GM18867 (cell line): ENCODE data around the gene ENOX1.

Experiments used
- ATAC-seq: cut with Tn5 transposase; IDR thresholded peaks from one replicate; pipeline ENCODE4 v1.9.1; 2021; ENCODE audit warnings: mild to moderate bottlenecking, moderate library complexity; ENCODE audit not compliant: unreplicated experiment

Gene ENOX1

DNA sequence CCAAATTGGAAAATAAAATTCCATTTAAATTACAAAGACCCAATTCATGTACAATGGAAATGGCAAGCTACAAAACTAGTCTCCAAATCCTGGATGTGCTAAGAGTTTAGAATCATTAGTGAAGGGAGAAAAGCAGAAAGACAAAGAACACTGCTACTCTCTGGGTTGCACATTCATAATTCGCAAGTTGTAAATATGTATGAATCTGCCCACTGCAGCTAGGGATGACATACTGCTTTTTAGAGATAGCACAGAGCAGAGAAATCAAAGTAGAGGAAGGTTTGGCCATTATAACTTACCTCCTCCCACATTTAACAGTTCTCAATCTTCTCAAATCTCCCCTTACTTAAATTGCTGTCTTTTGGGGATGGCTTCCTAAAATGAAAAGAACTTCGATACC is 231.1 kb downstream of the ENOX1 start:
- no peak for ATAC-seq

DNA sequence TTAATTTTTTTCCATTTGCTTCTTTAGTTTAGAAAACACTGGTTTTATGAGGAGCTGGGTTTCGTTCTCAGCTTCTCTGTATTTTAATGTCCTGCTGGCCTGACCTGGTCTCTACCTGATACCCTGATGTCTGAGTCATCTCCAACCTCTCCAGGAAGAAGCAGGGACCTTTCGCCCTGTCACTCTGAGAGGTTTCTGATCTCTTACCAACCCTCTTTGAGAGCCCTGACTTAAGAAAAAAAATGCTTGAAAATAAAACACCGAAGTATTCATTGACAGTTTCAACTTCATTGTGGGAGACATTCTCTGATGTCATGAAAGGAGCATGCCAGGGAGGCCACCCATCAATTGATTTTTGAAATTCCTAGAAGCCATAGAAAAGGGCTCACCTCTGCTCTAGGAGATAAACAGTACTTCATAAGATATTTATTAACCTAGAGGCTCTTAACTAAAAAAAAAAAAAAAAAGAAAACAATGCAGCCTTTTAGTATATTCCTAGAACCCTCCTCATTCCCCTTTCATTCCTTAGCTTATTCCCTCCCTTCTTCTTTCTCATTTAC is 234.8 kb downstream of the ENOX1 start:
- ATAC-seq: peak; percentile 67

DNA sequence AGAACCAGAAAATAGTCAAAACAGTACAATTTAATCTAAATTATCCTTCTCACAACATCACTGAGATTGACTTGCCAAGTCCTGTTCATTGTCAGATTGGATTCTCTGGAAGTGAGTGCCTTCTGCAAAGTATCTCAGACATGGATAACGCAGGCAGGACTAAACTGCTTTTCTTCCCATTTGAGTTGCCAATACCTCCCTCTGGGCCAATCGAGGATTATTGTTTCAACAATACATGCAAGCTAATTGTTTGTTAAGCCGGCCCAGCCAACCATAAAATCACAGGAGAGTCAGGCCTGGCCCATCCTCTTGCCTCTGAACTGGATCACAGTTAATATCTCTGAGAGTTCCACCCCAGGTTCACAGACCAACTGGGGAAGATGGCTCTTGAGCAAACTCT is 240.0 kb downstream of the ENOX1 start:
- no peak for ATAC-seq

DNA sequence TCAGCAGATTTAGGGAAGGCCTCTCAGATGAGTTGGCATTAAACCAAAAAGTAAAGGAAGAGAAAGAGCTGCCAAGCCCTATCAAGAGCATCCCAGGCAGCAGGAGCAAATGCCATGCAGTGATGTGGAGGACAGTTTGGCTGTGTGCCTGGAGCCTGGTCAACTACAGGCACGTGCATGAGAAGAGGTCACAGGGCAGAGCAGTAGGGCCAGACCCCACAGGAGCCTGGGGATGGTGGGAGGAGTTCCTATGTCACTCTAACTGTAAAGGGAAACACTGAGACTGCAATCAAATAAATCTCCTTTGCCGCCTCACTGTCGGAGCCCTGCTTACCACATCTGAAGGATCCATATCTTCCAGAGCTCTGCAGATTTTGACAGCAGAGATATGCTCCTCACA is 240.5 kb downstream of the ENOX1 start:
- no peak for ATAC-seq

DNA sequence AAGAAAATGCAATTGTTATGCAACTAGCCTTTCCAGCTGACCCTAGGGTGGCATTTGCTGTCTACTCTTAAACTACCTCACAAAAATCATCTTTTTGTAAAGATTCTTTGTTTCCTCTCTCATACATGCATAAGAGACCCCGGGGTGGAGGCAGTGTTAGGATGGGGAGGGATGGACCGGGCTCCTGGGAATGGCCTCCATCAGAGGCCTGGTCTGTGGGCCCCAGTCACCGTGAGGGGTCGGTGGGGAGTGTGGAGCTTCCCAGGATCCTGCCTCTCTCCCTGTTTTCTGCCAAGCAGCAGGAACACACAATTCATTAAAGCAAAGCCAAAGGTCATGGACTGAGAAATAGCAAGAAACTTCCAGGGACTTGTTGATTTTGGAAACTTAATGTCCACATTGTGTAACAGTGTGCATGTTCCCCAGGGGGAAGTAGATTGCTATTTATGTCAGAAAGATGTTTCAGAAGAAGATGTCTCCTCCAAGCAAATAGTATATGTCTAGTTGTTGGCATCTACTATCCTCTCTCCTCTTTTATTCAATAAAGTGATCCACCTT is 241.4 kb downstream of the ENOX1 start:
- ATAC-seq: no peak

DNA sequence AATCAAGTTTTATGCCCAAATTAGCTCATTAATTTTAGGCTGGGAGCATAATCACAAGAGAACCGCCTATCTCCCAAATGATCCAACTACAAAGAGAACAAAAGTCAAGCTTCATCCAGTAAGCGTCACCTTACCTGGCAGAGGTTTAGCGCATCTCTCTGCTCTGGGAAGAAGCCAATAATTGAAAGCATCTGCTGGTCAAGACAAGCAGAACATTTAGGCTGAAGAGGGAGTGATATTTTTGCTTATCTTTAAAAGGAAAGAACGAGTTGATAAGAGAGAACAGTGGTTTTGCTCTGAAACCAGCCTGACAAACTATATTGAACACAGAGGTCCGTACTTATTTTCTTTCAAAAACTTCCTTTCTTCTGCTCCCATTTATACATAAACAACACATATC is 242.1 kb downstream of the ENOX1 start:
- no peak for ATAC-seq

DNA sequence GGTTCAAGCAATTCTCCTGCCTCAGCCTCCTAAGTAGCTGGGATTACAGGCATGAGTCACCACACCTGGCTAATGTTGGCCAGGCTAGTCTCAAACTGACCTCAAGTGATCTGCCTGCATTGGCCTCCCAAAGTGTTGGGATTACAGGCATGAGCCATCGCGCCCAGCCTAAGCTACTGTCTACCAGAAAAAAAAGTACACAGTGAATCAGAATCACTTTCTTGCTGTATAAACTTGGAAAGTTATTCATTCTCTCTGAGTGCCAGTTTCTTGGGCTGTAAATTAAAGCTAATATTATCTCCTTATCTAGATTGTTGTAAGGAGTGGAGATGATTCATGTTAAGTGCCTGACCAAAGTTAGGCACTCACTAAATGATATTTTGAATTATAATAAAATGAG is 242.8 kb downstream of the ENOX1 start:
- ATAC-seq: no peak

DNA sequence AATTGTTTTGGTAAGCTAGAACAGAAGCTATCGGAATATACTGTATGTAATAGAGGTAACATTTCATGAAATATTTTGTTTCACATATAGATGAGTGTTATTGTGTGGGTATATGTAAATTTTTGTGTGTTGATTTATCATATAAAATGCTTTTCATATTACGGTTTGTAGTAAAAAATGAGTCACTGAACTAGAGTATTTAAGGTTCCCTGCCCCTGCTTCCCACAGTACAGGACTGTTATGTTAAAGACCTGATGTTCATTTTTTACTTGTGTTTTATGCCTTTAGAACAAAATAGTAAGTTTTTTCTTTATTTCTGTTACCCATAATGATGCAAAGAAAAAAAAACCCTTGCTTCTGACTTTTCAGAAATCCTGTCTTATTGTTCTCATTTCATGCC is 243.4 kb downstream of the ENOX1 start:
- no peak for ATAC-seq

DNA sequence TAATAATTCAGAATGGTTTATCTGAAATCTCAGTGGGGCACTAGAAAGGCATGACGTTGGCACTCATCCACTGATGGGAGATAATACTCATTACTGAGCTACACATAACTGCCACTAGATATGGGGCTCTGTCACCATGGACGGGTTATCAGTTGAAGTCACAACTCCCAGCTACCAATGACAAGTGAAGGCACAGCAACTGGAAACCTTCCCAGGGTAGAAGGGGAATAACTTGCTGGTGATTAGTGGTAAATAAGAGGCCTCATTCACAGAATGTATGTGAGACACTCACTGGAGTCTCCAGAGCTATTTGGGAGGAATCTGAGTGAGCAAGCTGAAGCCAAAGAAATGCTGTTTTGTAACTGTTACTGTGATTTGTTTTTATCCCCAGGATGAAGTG is 249.6 kb downstream of the ENOX1 start:
- ATAC-seq: no peak

DNA sequence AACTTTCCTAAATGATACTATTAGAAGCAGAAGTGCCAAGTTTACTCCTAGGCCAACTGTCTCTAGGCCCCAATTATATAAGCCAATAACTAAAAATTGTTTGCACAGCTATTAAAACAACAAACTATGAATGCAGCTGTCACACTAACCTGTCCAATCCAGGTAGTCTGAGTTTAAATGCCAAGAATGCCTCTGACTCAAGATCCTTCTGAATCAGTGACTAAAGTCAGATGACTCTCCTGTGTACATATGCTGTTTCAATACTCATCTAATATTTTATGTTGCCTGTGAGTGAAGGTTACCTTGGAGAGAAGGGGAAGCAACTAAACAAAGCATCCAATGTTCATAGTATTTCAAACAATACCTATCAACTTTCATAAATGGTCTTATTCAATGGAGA is 257.0 kb downstream of the ENOX1 start:
- no peak for ATAC-seq

DNA sequence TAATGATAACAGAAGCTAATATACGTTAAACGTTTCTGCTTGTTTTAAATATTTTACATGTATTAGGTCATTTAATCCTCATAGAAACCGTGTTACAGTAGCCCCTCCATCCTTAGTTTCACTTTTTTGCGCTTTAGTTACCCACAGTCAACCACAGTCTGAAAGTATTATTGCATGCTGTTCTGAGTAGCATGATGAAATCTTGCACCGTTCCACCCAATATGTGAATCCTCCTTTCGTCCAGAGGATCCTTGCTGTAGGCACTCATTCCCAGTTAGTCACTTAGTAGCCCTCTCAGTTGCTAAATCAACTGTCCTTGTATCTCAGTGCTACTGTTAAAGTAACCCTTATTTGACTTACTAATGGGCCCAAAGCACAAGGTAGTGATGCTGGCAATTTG is 257.8 kb downstream of the ENOX1 start:
- ATAC-seq: no peak

DNA sequence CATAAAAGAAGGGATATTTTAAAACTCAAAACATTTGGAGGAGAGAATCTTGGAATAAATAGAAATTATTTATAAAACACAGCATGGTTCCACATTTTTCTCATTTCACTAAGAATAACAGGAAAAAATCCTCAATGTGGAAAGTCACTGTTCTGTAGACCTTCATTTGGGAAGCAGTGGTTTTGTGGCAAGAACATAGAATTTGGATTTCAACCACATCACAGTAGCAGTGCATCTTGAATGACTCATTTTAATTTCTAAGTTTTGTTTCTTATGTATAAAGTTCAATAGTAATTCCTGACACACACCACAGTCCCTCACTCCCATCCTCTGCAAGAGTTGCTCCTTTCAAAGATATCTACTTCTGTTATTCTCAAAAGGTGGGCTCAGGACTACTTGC is 264.0 kb downstream of the ENOX1 start:
- no peak for ATAC-seq

DNA sequence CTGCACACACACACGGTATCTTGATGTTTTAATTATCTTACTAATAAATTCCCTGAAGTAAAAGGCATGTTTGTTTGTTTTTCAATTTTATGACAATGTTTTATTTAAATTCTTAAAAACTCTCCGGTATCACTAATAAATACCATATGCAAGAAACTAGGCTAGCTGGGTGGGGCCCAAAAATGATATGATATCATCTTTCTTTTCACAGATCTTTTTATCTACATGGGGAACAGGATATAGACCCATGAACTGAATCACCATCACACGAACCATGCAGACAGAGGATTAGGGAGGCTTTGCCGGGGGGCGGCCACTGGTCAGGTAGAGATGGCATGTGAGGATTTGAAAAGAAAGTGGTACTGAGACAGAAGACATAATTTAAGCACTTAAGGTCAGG is 266.4 kb downstream of the ENOX1 start:
- no peak for ATAC-seq

DNA sequence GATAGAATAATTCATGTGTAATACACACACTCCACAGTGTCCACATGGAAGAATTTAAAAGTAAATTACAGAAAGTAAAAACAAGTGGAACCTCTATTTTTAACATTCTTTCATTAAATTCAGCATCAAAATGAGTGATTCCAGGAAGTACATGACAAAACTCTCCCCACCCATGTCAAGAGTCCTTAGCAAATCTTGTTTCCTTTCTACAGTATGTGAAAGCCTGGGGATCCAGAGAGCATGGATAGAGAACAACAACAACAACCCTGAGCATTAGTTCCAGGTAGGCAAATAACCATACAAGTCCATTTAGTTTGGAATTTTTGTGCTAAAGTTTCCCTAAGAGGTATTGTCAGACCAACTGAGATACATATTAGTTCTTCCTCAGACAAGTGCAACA is 267.9 kb downstream of the ENOX1 start:
- ATAC-seq: no peak

DNA sequence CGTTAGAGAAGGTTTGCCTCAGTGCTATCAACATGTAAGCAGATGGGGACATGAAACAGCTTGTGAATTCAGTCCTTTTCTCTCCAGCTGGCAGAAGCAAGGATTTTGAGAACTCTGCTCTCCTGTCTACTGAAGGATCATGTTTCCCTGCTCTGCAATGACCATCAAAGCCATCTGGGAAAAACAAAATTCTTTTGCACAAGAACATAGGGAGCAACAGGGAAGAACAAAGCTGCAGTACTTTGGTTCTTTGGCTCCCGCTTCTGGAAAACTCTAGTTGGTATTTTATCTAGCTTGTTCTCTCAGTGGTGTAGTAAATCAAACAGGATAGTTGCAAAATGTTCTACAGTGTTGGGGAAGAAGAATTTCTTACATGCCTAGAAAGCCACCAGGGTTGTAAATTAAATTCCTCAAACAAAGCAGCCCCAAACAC is 270.4 kb downstream of the ENOX1 start:
- no peak for ATAC-seq

DNA sequence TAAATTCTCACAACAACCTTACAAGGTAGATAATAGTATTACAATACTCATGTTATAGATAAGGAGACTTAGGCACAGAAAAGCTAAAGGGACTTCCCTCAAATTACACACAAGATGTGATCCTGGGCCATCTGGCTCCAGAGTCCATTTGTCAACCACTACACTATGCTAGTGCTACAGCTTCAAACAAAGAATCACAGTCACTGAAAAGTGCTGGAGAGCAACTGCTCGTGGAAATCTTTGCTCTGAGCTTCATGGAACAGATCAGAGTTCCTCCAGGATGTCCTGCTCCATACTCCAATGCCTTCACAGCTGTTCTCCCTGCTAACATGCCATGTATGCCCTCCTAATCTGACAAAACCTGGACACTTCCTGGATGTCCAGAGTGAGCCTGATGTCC is 271.2 kb downstream of the ENOX1 start:
- ATAC-seq: no peak

DNA sequence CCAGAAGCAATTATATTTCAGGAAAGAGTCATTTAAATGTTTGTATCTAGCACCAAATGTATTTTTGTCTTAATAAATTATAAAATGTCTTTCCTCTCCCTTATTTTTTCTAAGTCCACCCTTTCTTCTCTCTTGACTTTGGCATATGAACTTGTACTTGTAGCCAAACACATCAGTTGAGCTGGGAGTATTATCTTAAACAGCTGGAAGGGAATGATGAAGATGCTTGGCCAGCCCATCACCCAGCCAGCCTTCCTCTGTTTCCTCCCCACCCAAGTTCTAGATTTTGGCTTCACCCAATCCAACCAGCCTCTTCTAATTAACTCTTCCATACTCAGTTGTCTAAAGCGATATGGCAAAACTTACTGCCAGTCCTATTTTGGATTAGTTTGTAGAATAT is 272.5 kb downstream of the ENOX1 start:
- ATAC-seq: no peak

DNA sequence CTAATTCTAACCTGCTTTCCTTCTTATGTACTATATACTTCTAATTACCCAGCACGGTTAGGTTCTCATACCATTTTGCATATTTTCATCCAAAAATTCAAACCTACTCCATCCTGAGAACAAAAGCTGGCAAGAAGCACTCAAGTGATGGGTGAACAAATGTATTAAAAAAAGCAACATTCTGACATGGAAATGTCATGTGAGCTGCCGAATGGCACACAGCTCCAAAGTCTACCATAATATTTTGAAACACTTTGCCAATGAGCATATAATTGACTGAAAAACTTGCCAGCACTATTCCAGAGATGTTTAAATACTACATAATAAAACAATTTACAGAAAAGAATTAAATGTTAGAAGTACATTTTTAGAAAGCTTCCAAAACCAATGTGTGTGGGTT is 274.6 kb downstream of the ENOX1 start:
- ATAC-seq: no peak

DNA sequence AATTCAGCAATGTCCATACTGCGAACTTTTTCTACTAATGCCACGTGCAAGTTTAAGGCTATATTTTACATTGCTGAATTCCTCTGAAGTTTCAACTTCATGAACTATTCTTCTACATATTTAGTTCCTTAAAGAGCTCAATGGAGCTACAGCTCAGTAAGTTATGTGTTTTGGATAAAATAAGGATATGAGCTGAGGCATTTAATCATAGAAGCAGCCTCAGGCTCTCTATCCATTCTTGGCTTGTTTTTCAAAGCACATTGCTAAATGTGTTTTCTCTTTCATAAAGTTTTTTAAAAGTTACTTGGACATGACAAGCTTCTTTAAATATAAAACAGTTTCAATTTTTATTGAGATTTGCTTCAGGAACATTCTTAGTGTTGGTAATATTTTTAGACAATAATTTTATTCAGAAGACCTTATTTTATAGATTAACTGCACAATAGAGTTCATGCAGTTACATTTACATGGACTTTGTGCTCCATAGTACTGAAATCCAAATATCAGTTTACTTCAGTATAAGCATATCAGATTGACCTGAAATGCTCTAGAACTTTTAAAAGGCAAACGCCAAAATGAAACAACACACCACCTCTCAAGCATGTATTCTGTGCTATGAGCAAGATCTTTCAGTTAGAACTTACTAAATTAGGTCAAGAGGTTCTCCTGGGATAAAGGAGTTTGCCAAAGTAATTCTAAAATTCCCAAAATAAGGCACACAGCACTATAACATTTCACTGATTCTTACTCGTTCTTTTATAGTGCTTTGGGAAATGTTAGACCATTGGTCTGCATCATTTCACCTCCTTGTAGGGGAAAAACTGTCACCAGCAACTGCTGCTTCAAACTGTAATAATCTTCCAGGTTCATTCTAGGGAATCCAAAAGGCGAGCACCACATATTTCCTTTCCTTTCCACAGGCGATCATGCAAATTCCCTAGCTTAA is 275.5 kb downstream of the ENOX1 start:
- no peak for ATAC-seq

DNA sequence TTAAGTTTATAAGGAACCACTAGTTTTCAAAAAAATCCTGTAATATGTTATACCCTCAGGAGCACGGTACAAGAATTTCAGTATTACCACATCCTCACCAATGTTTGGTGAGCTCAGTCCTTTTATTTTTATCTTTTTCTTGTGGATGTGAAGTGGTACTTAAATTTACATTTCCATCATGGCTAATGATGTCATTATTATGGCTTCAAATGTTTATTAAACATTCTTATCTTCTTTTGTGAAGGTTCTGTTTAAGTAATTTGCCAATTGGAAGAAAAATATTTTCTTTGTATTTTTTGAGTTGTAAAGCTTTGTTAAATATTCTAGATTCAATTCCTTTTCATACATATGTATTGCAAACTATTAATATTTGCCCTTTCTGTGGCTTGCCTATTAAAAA is 291.0 kb downstream of the ENOX1 start:
- no peak for ATAC-seq

DNA sequence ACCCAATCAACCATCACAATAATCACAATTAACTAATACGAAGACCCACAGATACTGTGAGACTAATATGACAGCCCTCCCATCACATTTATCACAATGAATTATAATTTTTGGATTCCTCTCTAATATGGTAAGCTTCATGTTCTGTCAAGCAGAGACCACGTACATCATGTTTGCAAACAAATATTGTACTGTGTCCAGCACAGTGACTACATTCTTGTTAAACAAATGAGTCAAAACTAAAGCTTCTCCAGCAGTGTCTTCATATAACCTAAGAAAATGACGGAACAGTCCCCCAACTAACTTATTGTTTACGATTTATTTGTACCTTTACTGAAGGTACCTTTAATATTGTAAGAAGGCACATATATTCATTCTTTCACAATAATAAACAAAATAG is 292.6 kb downstream of the ENOX1 start:
- no peak for ATAC-seq

DNA sequence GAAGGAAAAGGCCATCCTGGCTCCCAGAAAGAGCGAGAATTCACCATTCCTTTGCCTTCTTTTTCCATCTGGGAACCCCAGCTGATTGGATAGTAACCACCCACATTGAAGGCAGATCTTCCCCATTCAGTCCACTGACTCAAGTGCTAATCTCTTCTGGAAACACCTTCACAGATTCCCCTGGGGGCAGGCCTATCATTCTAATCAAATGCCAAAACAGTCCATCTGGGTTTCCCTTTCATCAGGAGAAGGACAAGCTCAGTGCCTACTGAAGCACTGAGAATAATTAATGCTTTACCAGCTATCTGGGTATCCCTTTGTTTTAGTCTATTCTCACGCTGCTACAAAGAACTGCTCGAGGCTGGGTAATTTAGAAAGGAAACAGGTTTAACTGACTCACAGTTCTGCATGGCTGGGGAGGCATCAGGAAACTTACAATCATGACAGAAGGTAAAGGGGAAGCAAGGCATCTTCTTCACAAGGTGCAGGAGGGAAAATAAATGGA is 293.2 kb downstream of the ENOX1 start:
- no peak for ATAC-seq
